HEK293 (cell line): ENCODE results near the gene GFI1.
A peak's percentile ranks its signal among the peaks of the same experiment; 100 is the strongest.

Experiments used
- BCL11A ChIP-seq: fragments of 450-650 bp; formaldehyde crosslinking; IDR thresholded peaks from 2 replicates; pipeline ENCODE4 v1.5.1; 2016; ENCODE audit warnings: low read depth, missing biosample characterization, missing genetic modification characterization
- GLIS2 ChIP-seq: fragments of 450-650 bp; formaldehyde crosslinking; IDR thresholded peaks from 2 replicates; pipeline ENCODE4 v1.5.1; 2016; ENCODE audit warnings: missing biosample characterization, missing genetic modification characterization
- IKZF3 ChIP-seq: fragments of 450-650 bp; IDR thresholded peaks from 2 replicates; pipeline ENCODE4 v1.5.0; 2018; ENCODE audit warnings: missing biosample characterization, mild to moderate bottlenecking, missing genetic modification characterization, moderate library complexity
- OSR2 ChIP-seq: fragments of 450-650 bp; formaldehyde crosslinking; IDR thresholded peaks from 2 replicates; pipeline ENCODE4 v1.5.1; 2016; ENCODE audit warnings: missing biosample characterization, missing genetic modification characterization
- SCRT1 ChIP-seq: fragments of 450-650 bp; formaldehyde crosslinking; IDR thresholded peaks from 2 replicates; pipeline ENCODE4 v1.5.1; 2016; ENCODE audit warnings: missing biosample characterization, missing genetic modification characterization, borderline replicate concordance
- SETDB1 ChIP-seq: IDR thresholded peaks from one replicate; pipeline ENCODE4 v1.6.1; 2017; ENCODE audit warnings: mild to moderate bottlenecking, low read length, moderate library complexity, mixed read lengths; ENCODE audit not compliant: insufficient read length
- SP7 ChIP-seq: fragments of 450-650 bp; formaldehyde crosslinking; IDR thresholded peaks from 2 replicates; pipeline ENCODE4 v1.5.1; 2016; ENCODE audit warnings: missing biosample characterization, missing genetic modification characterization
- TSHZ1 ChIP-seq: fragments of 450-650 bp; formaldehyde crosslinking; IDR thresholded peaks from 2 replicates; pipeline ENCODE4 v1.5.1; 2016; ENCODE audit warnings: missing biosample characterization, missing genetic modification characterization, borderline replicate concordance
- WT1 ChIP-seq: fragments of 450-650 bp; formaldehyde crosslinking; IDR thresholded peaks from 2 replicates; pipeline ENCODE4 v1.5.1; 2016; ENCODE audit warnings: missing biosample characterization, missing genetic modification characterization
- ZBTB20 ChIP-seq: fragments of 450-650 bp; formaldehyde crosslinking; IDR thresholded peaks from 2 replicates; pipeline ENCODE4 v1.5.1; 2016; ENCODE audit warnings: missing biosample characterization, missing genetic modification characterization
- ZBTB48 ChIP-seq: fragments of 450-650 bp; formaldehyde crosslinking; IDR thresholded peaks from 2 replicates; pipeline ENCODE4 v1.5.1; 2016; ENCODE audit warnings: missing biosample characterization, missing genetic modification characterization
- ZBTB6 ChIP-seq: fragments of 450-650 bp; formaldehyde crosslinking; IDR thresholded peaks from 2 replicates; pipeline ENCODE4 v1.5.1; 2017; ENCODE audit warnings: missing biosample characterization, missing genetic modification characterization
- ZFP69B ChIP-seq: fragments of 450-650 bp; formaldehyde crosslinking; IDR thresholded peaks from 2 replicates; pipeline ENCODE4 v1.5.1; 2016; ENCODE audit warnings: missing biosample characterization, missing genetic modification characterization
- ZIC2 ChIP-seq: fragments of 450-650 bp; formaldehyde crosslinking; IDR thresholded peaks from 2 replicates; pipeline ENCODE4 v1.5.1; 2016; ENCODE audit warnings: missing biosample characterization, missing genetic modification characterization
- ZNF114 ChIP-seq: fragments of 450-650 bp; formaldehyde crosslinking; IDR thresholded peaks from 2 replicates; pipeline ENCODE4 v1.5.0; 2017; ENCODE audit warnings: missing biosample characterization, missing genetic modification characterization
- ZNF121 ChIP-seq: fragments of 450-650 bp; formaldehyde crosslinking; IDR thresholded peaks from 2 replicates; pipeline ENCODE4 v1.5.1; 2016; ENCODE audit warnings: missing biosample characterization, missing genetic modification characterization
- ZNF138 ChIP-seq: fragments of 450-650 bp; formaldehyde crosslinking; IDR thresholded peaks from 2 replicates; pipeline ENCODE4 v1.5.1; 2016; ENCODE audit warnings: missing biosample characterization, missing genetic modification characterization, borderline replicate concordance
- ZNF146 ChIP-seq: fragments of 450-650 bp; formaldehyde crosslinking; IDR thresholded peaks from 2 replicates; pipeline ENCODE4 v1.5.1; 2016; ENCODE audit warnings: missing biosample characterization, missing genetic modification characterization
- ZNF155 ChIP-seq: fragments of 450-650 bp; formaldehyde crosslinking; IDR thresholded peaks from 2 replicates; pipeline ENCODE4 v1.5.1; 2016; ENCODE audit warnings: missing biosample characterization, missing genetic modification characterization
- ZNF174 ChIP-seq: fragments of 450-650 bp; formaldehyde crosslinking; IDR thresholded peaks from 2 replicates; pipeline ENCODE4 v1.5.0; 2017; ENCODE audit warnings: missing biosample characterization, mild to moderate bottlenecking, missing genetic modification characterization
- ZNF341 ChIP-seq: fragments of 450-650 bp; formaldehyde crosslinking; IDR thresholded peaks from 2 replicates; pipeline ENCODE4; 2016; ENCODE audit warnings: low read depth, missing biosample characterization, missing genetic modification characterization
- ZNF391 ChIP-seq: fragments of 450-650 bp; formaldehyde crosslinking; IDR thresholded peaks from 2 replicates; pipeline ENCODE4 v1.5.1; 2016; ENCODE audit warnings: low read depth, missing biosample characterization, missing genetic modification characterization, borderline replicate concordance
- ZNF394 ChIP-seq: fragments of 450-650 bp; formaldehyde crosslinking; IDR thresholded peaks from 2 replicates; pipeline ENCODE4 v1.5.1; 2016; ENCODE audit warnings: missing biosample characterization, missing genetic modification characterization, mild to moderate bottlenecking, moderate library complexity, borderline replicate concordance
- ZNF423 ChIP-seq: fragments of 450-650 bp; formaldehyde crosslinking; IDR thresholded peaks from 2 replicates; pipeline ENCODE4 v1.5.1; 2016; ENCODE audit warnings: missing biosample characterization, missing genetic modification characterization
- ZNF433 ChIP-seq: fragments of 450-650 bp; formaldehyde crosslinking; IDR thresholded peaks from 2 replicates; pipeline ENCODE4 v1.5.1; 2016; ENCODE audit warnings: missing biosample characterization, missing genetic modification characterization, low read depth
- ZNF473 ChIP-seq: fragments of 450-650 bp; formaldehyde crosslinking; IDR thresholded peaks from 2 replicates; pipeline ENCODE4 v1.5.1; 2017; ENCODE audit warnings: missing biosample characterization, missing genetic modification characterization
- ZNF510 ChIP-seq: fragments of 450-650 bp; formaldehyde crosslinking; IDR thresholded peaks from 2 replicates; pipeline ENCODE4 v1.5.1; 2018; ENCODE audit warnings: mild to moderate bottlenecking, missing genetic modification characterization, missing biosample characterization; ENCODE audit not compliant: insufficient replicate concordance
- ZNF701 ChIP-seq: fragments of 450-650 bp; formaldehyde crosslinking; IDR thresholded peaks from 2 replicates; pipeline ENCODE4 v1.5.1; 2016; ENCODE audit warnings: missing biosample characterization, missing genetic modification characterization
- ZNF768 ChIP-seq: fragments of 450-650 bp; formaldehyde crosslinking; IDR thresholded peaks from 2 replicates; pipeline ENCODE4 v1.5.1; 2018; ENCODE audit warnings: missing biosample characterization, mild to moderate bottlenecking, missing genetic modification characterization
- ZNF777 ChIP-seq: fragments of 450-650 bp; formaldehyde crosslinking; IDR thresholded peaks from 2 replicates; pipeline ENCODE4 v1.5.1; 2017; ENCODE audit warnings: missing biosample characterization, missing genetic modification characterization, borderline replicate concordance
- ZNF837 ChIP-seq: fragments of 450-650 bp; formaldehyde crosslinking; IDR thresholded peaks from 2 replicates; pipeline ENCODE4 v1.5.1; 2016; ENCODE audit warnings: missing biosample characterization, missing genetic modification characterization
- ZNF843 ChIP-seq: fragments of 450-650 bp; formaldehyde crosslinking; IDR thresholded peaks from 2 replicates; pipeline ENCODE4 v1.5.1; 2016; ENCODE audit warnings: missing biosample characterization, missing genetic modification characterization
- ZSCAN23 ChIP-seq: fragments of 450-650 bp; formaldehyde crosslinking; IDR thresholded peaks from 2 replicates; pipeline ENCODE4 v1.5.1; 2016; ENCODE audit warnings: missing biosample characterization, missing genetic modification characterization
- TF ChIP-seq, protein P1 (sequence below): fragments of 450-650 bp; formaldehyde crosslinking; IDR thresholded peaks from 2 replicates; pipeline ENCODE4 v1.5.1; 2016; ENCODE audit warnings: missing biosample characterization, missing genetic modification characterization
- TF ChIP-seq, protein P2 (sequence below): fragments of 450-650 bp; formaldehyde crosslinking; IDR thresholded peaks from 2 replicates; pipeline ENCODE4 v1.5.1; 2016; ENCODE audit warnings: missing biosample characterization, missing genetic modification characterization

Gene GFI1

GRCh38 chr1:92484472-92485380 lies 2.0 kb downstream of the GFI1 start (continued):
- TF ChIP-seq SP7 (tag by site-specific recombination) (0 out of 2 replicates have a peak, but pooled peaks have one; percentile 12), ZNF114 (tag by site-specific recombination) (no peak), ZNF777 (tag by site-specific recombination) (no peak), ZNF473 (no peak), ZNF155 (tag by site-specific recombination) (no peak), ZNF394 (tag by site-specific recombination) (no peak), IKZF3 (tag by site-specific recombination) (peak; percentile 6; the same call in 1 of the 2 replicates), ZNF423 (tag by site-specific recombination) (no peak), ZFP69B (tag by site-specific recombination) (no peak), SETDB1 (no peak), ZNF391 (tag by site-specific recombination) (no peak), ZNF701 (tag by site-specific recombination) (no peak), ZNF510 (tag by site-specific recombination) (no peak), ZNF843 (no peak), GLIS2 (tag by site-specific recombination) (0 out of 2 replicates have a peak, but pooled peaks have one; percentile 5), WT1 (tag by site-specific recombination) (no peak), ZNF138 (tag by site-specific recombination) (no peak), ZNF433 (no peak), ZSCAN23 (tag by site-specific recombination) (no peak), BCL11A (no peak), ZNF768 (tag by site-specific recombination) (no peak), ZNF121 (no peak), ZBTB20 (tag by site-specific recombination) (no peak; the same call in 1 of the 2 replicates), ZBTB48 (tag by site-specific recombination) (no peak), SCRT1 (tag by site-specific recombination) (no peak), ZNF146 (tag by site-specific recombination) (no peak), ZIC2 (no peak), TSHZ1 (no peak), ZNF341 (tag by site-specific recombination) (peak; percentile 76), OSR2 (tag by site-specific recombination) (no peak), ZNF174 (tag by site-specific recombination) (no peak), ZNF837 (no peak), ZBTB6 (tag by site-specific recombination) (no peak)
- TF ChIP-seq, protein P1, sequence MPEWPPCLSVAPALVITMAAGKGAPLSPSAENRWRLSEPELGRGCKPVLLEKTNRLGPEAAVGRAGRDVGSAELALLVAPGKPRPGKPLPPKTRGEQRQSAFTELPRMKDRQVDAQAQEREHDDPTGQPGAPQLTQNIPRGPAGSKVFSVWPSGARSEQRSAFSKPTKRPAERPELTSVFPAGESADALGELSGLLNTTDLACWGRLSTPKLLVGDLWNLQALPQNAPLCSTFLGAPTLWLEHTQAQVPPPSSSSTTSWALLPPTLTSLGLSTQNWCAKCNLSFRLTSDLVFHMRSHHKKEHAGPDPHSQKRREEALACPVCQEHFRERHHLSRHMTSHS = no peak
- TF ChIP-seq, protein P2, sequence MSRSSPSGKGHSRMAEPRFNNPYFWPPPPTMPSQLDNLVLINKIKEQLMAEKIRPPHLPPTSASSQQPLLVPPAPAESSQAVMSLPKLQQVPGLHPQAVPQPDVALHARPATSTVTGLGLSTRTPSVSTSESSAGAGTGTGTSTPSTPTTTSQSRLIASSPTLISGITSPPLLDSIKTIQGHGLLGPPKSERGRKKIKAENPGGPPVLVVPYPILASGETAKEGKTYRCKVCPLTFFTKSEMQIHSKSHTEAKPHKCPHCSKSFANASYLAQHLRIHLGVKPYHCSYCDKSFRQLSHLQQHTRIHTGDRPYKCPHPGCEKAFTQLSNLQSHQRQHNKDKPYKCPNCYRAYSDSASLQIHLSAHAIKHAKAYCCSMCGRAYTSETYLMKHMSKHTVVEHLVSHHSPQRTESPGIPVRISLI (tag by site-specific recombination) = no peak
